ENCODE results near the gene ZIM2.

DNA sequence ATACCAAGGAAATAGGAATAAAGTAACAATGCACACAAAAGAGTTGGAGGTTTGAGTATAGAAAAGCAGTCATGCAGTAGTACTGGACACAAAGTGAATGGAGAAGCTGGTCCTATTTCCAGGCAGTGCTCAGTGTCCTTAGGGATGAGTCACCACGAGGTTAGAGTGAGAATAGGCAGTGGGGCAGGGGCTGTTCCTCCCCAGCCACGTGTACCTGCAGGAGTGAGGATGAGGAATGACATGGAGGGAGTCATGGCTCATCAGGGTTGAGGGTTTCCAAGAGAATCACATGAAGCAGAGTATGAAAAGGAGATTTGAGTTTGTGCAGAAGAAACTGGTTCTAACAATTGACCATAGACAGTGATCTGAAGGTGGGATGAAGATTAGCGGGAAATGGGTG is 94.2 kb downstream of the ZIM2 start:
- TF ChIP-seq CTCF (IDR thresholded peaks at IDR 0.05) (no peak), POLR2A (IDR thresholded peaks at IDR 0.05) (no peak)
